K562 (cell line): ENCODE results near the gene MIDN. TPM values are rescaled to one million over a fixed set of nuclear protein-coding genes. Genes with fewer than 3 reads are reported as not detected.
A peak's percentile ranks its signal among the peaks of the same experiment; 100 is the strongest.

ENCODE experiments used
- CCNT2 ChIP-seq: IDR thresholded peaks from 2 replicates; pipeline ENCODE4 v1.6.1; 2011; ENCODE audit warnings: borderline replicate concordance, low read depth, mild to moderate bottlenecking, moderate library complexity, mixed read lengths, low read length; ENCODE audit not compliant: insufficient read length; ENCODE audit errors: extremely low read depth
- EGR1 ChIP-seq: fragments of 450-650 bp; conservative IDR thresholded peaks from 2 replicates; pipeline ENCODE4 v1.6.1; 2017; ENCODE audit warnings: mild to moderate bottlenecking
- EHMT2 ChIP-seq: fragments of 450-650 bp; IDR thresholded peaks from 2 replicates; pipeline ENCODE4 v1.6.1; 2018; ENCODE audit warnings: antibody characterized with exemption
- FOS ChIP-seq: IDR thresholded peaks from 3 replicates; pipeline ENCODE4 v1.6.1; 2011; ENCODE audit not compliant: insufficient read length; ENCODE audit errors: extremely low read depth
- FOXK2 ChIP-seq, 2 experiments: fragments of 450-650 bp; IDR thresholded peaks in 1 of 2; conservative IDR thresholded peaks in 1 of 2; 2 replicates each; pipeline ENCODE4 v1.6.1; 2016; ENCODE audit warnings: low read depth in 2 of 2, mild to moderate bottlenecking in 1 of 2
- GMEB1 ChIP-seq: fragments of 250-450 bp; sonication (Bioruptor Pico); IDR thresholded peaks from 2 replicates; pipeline ENCODE4 v1.4.0; 2020; ENCODE audit warnings: mild to moderate bottlenecking
- ILF3 ChIP-seq: fragments of 450-650 bp; IDR thresholded peaks from 2 replicates; pipeline ENCODE4 v1.6.1; 2018; ENCODE audit warnings: antibody characterized with exemption, mild to moderate bottlenecking, moderate library complexity, borderline replicate concordance
- MYBL2 ChIP-seq, 2 experiments: fragments of 450-650 bp in 1 of 2; sonication (generic) in 1 of 2; formaldehyde crosslinking in 1 of 2; IDR thresholded peaks; 2 replicates each; pipeline versions ENCODE4 v1.6.1 to v1.8.1; 2017 to 2022; ENCODE audit warnings: borderline replicate concordance in 1 of 2, inconsistent platforms in 1 of 2, low read depth in 1 of 2, mild to moderate bottlenecking in 1 of 2, missing genetic modification reagents in 1 of 2, moderate library complexity in 1 of 2
- POLR2G ChIP-seq: fragments of 200-400 bp; formaldehyde crosslinking; IDR thresholded peaks from 2 replicates; pipeline ENCODE4 v1.6.1; 2017; ENCODE audit warnings: low read depth, mild to moderate bottlenecking, antibody characterized with exemption, low read length, moderate library complexity
- SETDB1 ChIP-seq: IDR thresholded peaks from one replicate; pipeline ENCODE4 v1.6.1; 2012; ENCODE audit warnings: low read length, control low read depth, inconsistent platforms
- SMARCA5 ChIP-seq: fragments of 450-650 bp; IDR thresholded peaks from 2 replicates; pipeline ENCODE4 v1.6.1; 2016
- SP1 ChIP-seq: sonication (generic); formaldehyde crosslinking; IDR thresholded peaks from 2 replicates; pipeline ENCODE4 v1.8.1; 2022; ENCODE audit warnings: mild to moderate bottlenecking, missing genetic modification reagents
- TGIF2 ChIP-seq: sonication (generic); formaldehyde crosslinking; IDR thresholded peaks from 2 replicates; pipeline ENCODE4 v1.8.1; 2022; ENCODE audit warnings: mild to moderate bottlenecking, missing genetic modification reagents, moderate library complexity
- ZBTB8A ChIP-seq: fragments of 450-650 bp; IDR thresholded peaks from 2 replicates; pipeline ENCODE4 v1.6.1; 2018; ENCODE audit warnings: mild to moderate bottlenecking, moderate library complexity; ENCODE audit not compliant: partially characterized antibody
- polyA plus RNA-seq, 8 experiments: library from polyadenylated mRNA; depleted of rRNA in 4 of 8; stranded (reverse) in 5 of 8; unstranded in 3 of 8; fragments of >200 nt; fragmentation: Nextera tagmentation in 2 of 8; fragmentation: Illumina TruSeq in 1 of 8; extraction: Ambion mirVana in 2 of 8; extraction: Trizol in 1 of 8; gene quantifications; 2 replicates each; pipeline versions ENCODE4 v1.2.1 to v1.2.3, GENCODE V29; 2011 to 2014; ENCODE audit warnings: inconsistent platforms in 1 of 8, missing spikeins in 1 of 8
- total RNA-seq, 7 experiments: library from RNA; depleted of rRNA in 6 of 7; stranded (reverse); fragments of >200 nt in 6 of 7; fragmentation: Illumina TruSeq in 2 of 7; extraction: Trizol in 2 of 7; gene quantifications; 2 replicates each; pipeline versions ENCODE4 v1.2.1 to v1.2.3, GENCODE V29; 2011 to 2021; ENCODE audit warnings: low replicate concordance in 1 of 7
- TF ChIP-seq, protein P1 (sequence below), 2 experiments: fragments of 450-650 bp; IDR thresholded peaks; 2 replicates each; pipeline ENCODE4 v1.6.1; 2016; ENCODE audit warnings: mild to moderate bottlenecking in 2 of 2, borderline replicate concordance in 1 of 2, low read depth in 1 of 2, moderate library complexity in 1 of 2

MIDN gene
- total and polyA plus RNA-seq, 9 of the 15 experiments (the other 6 are each of a cell fraction or from before 2014, with no cell fraction given), result 0.17 to 120 (median 10.1) TPM

- TF ChIP-seq POLR2G, result peak; percentile 91
- peak; percentile 47 for TF ChIP-seq FOS
- peak; percentile 46; the same call in 1 of the 2 replicates for TF ChIP-seq SP1 (CRISPR knock-in tag)
- TF ChIP-seq TGIF2, result 0 out of 2 replicates have a peak, but pooled peaks have one; percentile 67
- no peak for TF ChIP-seq SMARCA5
- TF ChIP-seq EGR1, result peak; percentile 36
- TF ChIP-seq CCNT2, result peak; percentile 54
- no peak for TF ChIP-seq MYBL2 (IDR thresholded peaks at IDR 0.05; ENCODE audit: low read depth)
- no peak for TF ChIP-seq MYBL2 (CRISPR knock-in tag; IDR thresholded peaks at IDR 0.05; ENCODE audit: borderline replicate concordance)
- TF ChIP-seq FOXK2 (conservative IDR thresholded peaks at IDR 0.05 in 1 of 2, IDR thresholded peaks at IDR 0.05 in 1 of 2; ENCODE audit: low read depth in 2 of 2), result no peak
- no peak for TF ChIP-seq EHMT2
- TF ChIP-seq SETDB1, result no peak
- no peak; the same call in 1 of the 2 replicates for TF ChIP-seq ILF3
- no peak for TF ChIP-seq ZBTB8A
- no peak for TF ChIP-seq GMEB1 (CRISPR knock-in tag)
- TF ChIP-seq, protein P1, sequence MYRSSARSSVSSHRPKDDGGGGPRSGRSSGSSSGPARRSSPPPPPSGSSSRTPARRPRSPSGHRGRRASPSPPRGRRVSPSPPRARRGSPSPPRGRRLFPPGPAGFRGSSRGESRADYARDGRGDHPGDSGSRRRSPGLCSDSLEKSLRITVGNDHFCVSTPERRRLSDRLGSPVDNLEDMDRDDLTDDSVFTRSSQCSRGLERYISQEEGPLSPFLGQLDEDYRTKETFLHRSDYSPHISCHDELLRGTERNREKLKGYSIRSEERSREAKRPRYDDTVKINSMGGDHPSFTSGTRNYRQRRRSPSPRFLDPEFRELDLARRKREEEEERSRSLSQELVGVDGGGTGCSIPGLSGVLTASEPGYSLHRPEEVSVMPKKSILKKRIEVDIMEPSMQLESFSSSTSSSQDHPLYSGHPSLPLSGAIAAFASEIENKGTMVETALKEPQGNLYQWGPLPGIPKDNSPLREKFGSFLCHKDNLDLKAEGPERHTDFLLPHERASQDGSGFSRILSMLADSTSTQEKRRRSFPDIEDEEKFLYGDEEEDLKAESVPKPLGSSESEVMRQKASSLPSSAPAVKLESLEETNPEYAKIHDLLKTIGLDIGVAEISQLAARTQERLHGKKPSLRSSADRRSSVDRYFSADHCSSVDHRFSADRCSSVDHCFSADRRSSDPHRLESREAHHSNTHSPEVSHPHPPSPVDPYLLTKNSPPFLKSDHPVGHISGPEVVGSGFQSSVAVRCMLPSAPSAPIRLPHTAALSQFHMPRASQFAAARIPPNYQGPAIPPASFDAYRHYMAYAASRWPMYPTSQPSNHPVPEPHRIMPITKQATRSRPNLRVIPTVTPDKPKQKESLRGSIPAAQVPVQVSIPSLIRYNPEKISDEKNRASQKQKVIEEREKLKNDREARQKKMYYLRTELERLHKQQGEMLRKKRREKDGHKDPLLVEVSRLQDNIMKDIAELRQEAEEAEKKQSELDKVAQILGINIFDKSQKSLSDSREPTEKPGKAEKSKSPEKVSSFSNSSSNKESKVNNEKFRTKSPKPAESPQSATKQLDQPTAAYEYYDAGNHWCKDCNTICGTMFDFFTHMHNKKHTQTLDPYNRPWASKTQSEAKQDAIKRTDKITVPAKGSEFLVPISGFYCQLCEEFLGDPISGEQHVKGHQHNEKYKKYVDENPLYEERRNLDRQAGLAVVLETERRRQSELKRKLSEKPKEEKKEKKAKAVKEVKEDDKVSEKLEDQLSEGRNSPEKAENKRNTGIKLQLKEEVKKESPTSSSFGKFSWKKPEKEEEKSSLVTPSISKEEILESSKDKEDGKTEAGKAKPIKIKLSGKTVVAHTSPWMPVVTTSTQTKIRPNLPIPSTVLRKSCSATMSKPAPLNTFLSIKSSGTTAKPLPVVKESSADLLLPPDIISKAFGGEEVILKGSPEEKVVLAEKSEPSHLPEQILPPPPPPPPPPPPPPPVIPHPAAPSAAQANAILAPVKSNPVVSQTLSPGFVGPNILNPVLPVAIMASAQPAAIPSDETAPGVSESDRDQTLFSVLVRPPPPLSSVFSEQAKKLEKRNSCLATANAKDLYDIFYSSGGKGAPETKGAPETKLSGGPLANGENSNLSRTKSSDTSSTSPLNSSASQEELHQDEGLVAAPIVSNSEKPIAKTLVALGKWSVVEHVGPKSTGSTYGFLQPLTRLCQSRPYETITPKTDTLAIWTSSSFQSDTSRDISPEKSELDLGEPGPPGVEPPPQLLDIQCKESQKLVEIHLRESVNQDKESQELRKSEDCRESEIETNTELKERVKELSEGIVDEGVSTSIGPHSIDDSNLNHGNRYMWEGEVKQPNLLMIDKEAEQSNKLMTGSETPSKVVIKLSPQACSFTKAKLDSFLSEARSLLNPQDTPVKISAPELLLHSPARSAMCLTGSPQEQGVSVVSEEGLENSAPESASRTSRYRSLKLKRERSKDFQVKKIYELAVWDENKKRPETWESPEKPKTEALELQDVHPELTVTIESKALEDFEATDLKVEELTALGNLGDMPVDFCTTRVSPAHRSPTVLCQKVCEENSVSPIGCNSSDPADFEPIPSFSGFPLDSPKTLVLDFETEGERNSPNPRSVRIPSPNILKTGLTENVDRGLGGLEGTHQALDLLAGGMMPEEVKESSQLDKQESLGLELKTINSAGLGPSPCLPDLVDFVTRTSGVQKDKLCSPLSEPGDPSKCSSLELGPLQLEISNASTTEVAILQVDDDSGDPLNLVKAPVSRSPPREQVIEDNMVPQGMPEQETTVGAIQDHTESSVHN (IDR thresholded peaks at IDR 0.05; ENCODE audit: borderline replicate concordance in 1 of 2, low read depth in 1 of 2), result no peak
These were observed 1.1 kb downstream of the MIDN start (continued) for GRCh38 chr19:1249298-1249989.
